HG03469 (cell line): ENCODE results near the gene PDLIM5.
"Not testable (repeated sequence)": the region's sequence is repeated elsewhere in the genome, so short reads cannot be mapped to it uniquely, and the experiment has no call there.

Experiments used
- ATAC-seq: cut with Tn5 transposase; IDR thresholded peaks from one replicate; pipeline ENCODE4 v1.9.1; 2021; ENCODE audit warnings: mild to moderate bottlenecking, moderate library complexity, moderate number of reproducible peaks; ENCODE audit not compliant: unreplicated experiment

The PDLIM5 gene

GRCh38 chr4:94459462-94460161, 7.9 kb downstream of the PDLIM5 start:
- ATAC-seq = no peak

GRCh38 chr4:94461506-94461905, 9.8 kb downstream of the PDLIM5 start:
- no peak for ATAC-seq

- ATAC-seq = no peak
These were observed 10.8 kb downstream of the PDLIM5 start for GRCh38 chr4:94462572-94462971.

GRCh38 chr4:94463771-94464170, 12.0 kb downstream of the PDLIM5 start:
- no peak for ATAC-seq

GRCh38 chr4:94466371-94466770, 14.6 kb downstream of the PDLIM5 start:
- no peak for ATAC-seq

- no peak for ATAC-seq
These were observed 15.2 kb downstream of the PDLIM5 start for GRCh38 chr4:94466923-94467322.

GRCh38 chr4:94468093-94468769, 16.5 kb downstream of the PDLIM5 start:
- ATAC-seq = no peak

GRCh38 chr4:94469221-94469784, 17.6 kb downstream of the PDLIM5 start:
- no peak for ATAC-seq

- ATAC-seq = no peak
These were observed 18.4 kb downstream of the PDLIM5 start for GRCh38 chr4:94470132-94470531.

GRCh38 chr4:94470782-94471181, 19.0 kb downstream of the PDLIM5 start:
- not testable (repeated sequence) for ATAC-seq

GRCh38 chr4:94472056-94472826, 20.5 kb downstream of the PDLIM5 start:
- ATAC-seq = no peak

- no peak for ATAC-seq
These were observed 23.3 kb downstream of the PDLIM5 start for GRCh38 chr4:94475050-94475449.

- no peak for ATAC-seq
These were observed 24.1 kb downstream of the PDLIM5 start for GRCh38 chr4:94475794-94476193.

- ATAC-seq = no peak
These were observed 25.5 kb downstream of the PDLIM5 start for GRCh38 chr4:94477227-94477626.

- not testable (repeated sequence) for ATAC-seq
These were observed 27.1 kb downstream of the PDLIM5 start for GRCh38 chr4:94478805-94479204.

- ATAC-seq = no peak
These were observed 27.8 kb downstream of the PDLIM5 start for GRCh38 chr4:94479358-94480141.

- no peak for ATAC-seq
These were observed 28.7 kb downstream of the PDLIM5 start for GRCh38 chr4:94480362-94480951.

GRCh38 chr4:94483895-94484294, 32.2 kb downstream of the PDLIM5 start:
- ATAC-seq = no peak

- ATAC-seq = no peak
These were observed 33.1 kb downstream of the PDLIM5 start for GRCh38 chr4:94484818-94485217.

- no peak for ATAC-seq
These were observed 34.6 kb downstream of the PDLIM5 start for GRCh38 chr4:94486372-94486801.
